Trophoblast cell (in vitro differentiated cells and primary cell): Measurements from ENCODE around the gene TEX19.
"Not testable (repeated sequence)": the region's sequence is repeated elsewhere in the genome, so short reads cannot be mapped to it uniquely, and the experiment has no call there.

Source experiments
- DNase-seq, 2 donors: peaks; one replicate each; pipeline ENCODE4 v3.0.0-alpha.2; 2016
- H2AFZ ChIP-seq: 2 replicates; pipeline ENCODE4 v1.6.1; 2013; ENCODE audit warnings: low read length, moderate library complexity, mild to moderate bottlenecking; ENCODE audit not compliant: insufficient read depth, poor library complexity
- H2AK5ac ChIP-seq: 2 replicates; pipeline ENCODE4 v1.6.1; 2013; ENCODE audit warnings: mild to moderate bottlenecking, low read length
- H2BK120ac ChIP-seq: 2 replicates; pipeline ENCODE4 v1.6.1; 2013; ENCODE audit warnings: low read length, mild to moderate bottlenecking, moderate library complexity; ENCODE audit not compliant: insufficient read depth, poor library complexity
- H2BK12ac ChIP-seq: 2 replicates; pipeline ENCODE4 v1.6.1; 2013; ENCODE audit warnings: mild to moderate bottlenecking, low read length, moderate library complexity
- H2BK5ac ChIP-seq: 2 replicates; pipeline ENCODE4 v1.6.1; 2013; ENCODE audit warnings: low read length, low read depth, moderate library complexity, mild to moderate bottlenecking; ENCODE audit not compliant: poor library complexity
- H3K14ac ChIP-seq: 2 replicates; pipeline ENCODE4 v1.6.1; 2013; ENCODE audit warnings: mild to moderate bottlenecking, low read length
- H3K18ac ChIP-seq: 2 replicates; pipeline ENCODE4 v1.6.1; 2013; ENCODE audit warnings: mild to moderate bottlenecking, low read length
- H3K23ac ChIP-seq: 2 replicates; pipeline ENCODE4 v1.6.1; 2013; ENCODE audit warnings: low read length
- H3K27ac ChIP-seq: 2 replicates; pipeline ENCODE4 v1.5.1; 2013; ENCODE audit warnings: low read depth, mild to moderate bottlenecking, inconsistent platforms, low read length, moderate library complexity
- H3K27me3 ChIP-seq: 2 replicates; pipeline ENCODE4 v1.6.1; 2013; ENCODE audit warnings: inconsistent platforms, mild to moderate bottlenecking, low read length, moderate library complexity; ENCODE audit not compliant: insufficient read depth
- H3K36me3 ChIP-seq, 2 experiments: 1 replicate in 1 of 2; 2 replicates in 1 of 2; pipeline ENCODE4 v1.6.1; 2013; ENCODE audit warnings: low read length in 2 of 2, mild to moderate bottlenecking in 2 of 2, moderate library complexity in 1 of 2; ENCODE audit not compliant: insufficient read depth in 2 of 2, control insufficient read depth in 1 of 2
- H3K4ac ChIP-seq: 2 replicates; pipeline ENCODE4 v1.6.1; 2013; ENCODE audit warnings: low read depth, mild to moderate bottlenecking, low read length, moderate library complexity
- H3K4me1 ChIP-seq, 2 experiments: 1 replicate in 1 of 2; 2 replicates in 1 of 2; pipeline ENCODE4 v1.6.1; 2013; ENCODE audit warnings: low read length in 2 of 2, mild to moderate bottlenecking in 2 of 2, moderate library complexity in 1 of 2; ENCODE audit not compliant: insufficient read depth in 2 of 2, control insufficient read depth in 1 of 2
- H3K4me2 ChIP-seq: 2 replicates; pipeline ENCODE4 v1.6.1; 2013; ENCODE audit warnings: inconsistent platforms, mild to moderate bottlenecking, low read length, moderate library complexity
- H3K4me3 ChIP-seq: 2 replicates; pipeline ENCODE4 v1.5.1; 2013; ENCODE audit warnings: mild to moderate bottlenecking, low read depth, low read length, inconsistent platforms
- H3K79me1 ChIP-seq: one replicate; pipeline ENCODE4 v1.6.1; 2013; ENCODE audit warnings: low read length
- H3K79me2 ChIP-seq: 2 replicates; pipeline ENCODE4 v1.6.1; 2013; ENCODE audit warnings: low read length, mild to moderate bottlenecking; ENCODE audit not compliant: control insufficient read depth, insufficient read depth, poor library complexity
- H3K9ac ChIP-seq: 2 replicates; pipeline ENCODE4 v1.6.1; 2013; ENCODE audit warnings: mild to moderate bottlenecking, low read length
- H3K9me3 ChIP-seq: 2 replicates; pipeline ENCODE4 v1.6.1; 2013; ENCODE audit warnings: low read depth, mild to moderate bottlenecking, control low read depth, inconsistent platforms, low read length; ENCODE audit not compliant: insufficient read depth
- H4K12ac ChIP-seq: 2 replicates; pipeline ENCODE4 v1.6.1; 2013; ENCODE audit warnings: low read depth, mild to moderate bottlenecking, low read length, moderate library complexity
- H4K8ac ChIP-seq: 2 replicates; pipeline ENCODE4 v1.6.1; 2013; ENCODE audit warnings: low read depth, mild to moderate bottlenecking, low read length, moderate library complexity
- H4K91ac ChIP-seq: one replicate; pipeline ENCODE4 v1.6.1; 2013; ENCODE audit warnings: low read depth, mild to moderate bottlenecking, low read length, moderate library complexity
- WGBS: extraction: QIAGEN DNeasy Blood & Tissue Kit; methylation state at CpG from one replicate; pipeline ENCODE4 v1.1.7; 2013; ENCODE audit warnings: missing lambda C conversion rate; ENCODE audit not compliant: insufficient read length, insufficient coverage; ENCODE audit errors: extremely low coverage; 5-methylcytosine and 5-hydroxymethylcytosine counted together

TEX19 gene

DNA sequence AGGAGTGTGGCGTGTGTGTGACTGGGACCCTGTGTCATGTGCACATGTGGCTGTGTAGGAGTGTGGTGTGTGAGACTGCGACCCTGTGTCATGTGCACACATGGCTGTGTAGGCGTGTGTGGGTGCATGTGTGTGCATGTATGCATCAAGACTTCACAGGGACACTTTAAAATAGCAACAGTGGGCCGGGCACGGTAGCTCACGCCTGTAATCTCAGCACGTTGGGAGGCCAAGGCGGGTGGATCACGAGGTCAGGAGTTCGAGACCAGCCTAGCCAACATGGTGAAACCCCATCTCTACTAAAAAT is 22.6 kb downstream of the TEX19 start:
- H3K27me3 ChIP-seq, H3K23ac ChIP-seq, H3K36me3 ChIP-seq, H3K4me2 ChIP-seq, H3K79me1 ChIP-seq, H2AK5ac ChIP-seq, H3K9ac ChIP-seq, H3K9me3 ChIP-seq, H4K12ac ChIP-seq, H2BK120ac ChIP-seq, H4K91ac ChIP-seq, H3K27ac ChIP-seq, DNase-seq, H3K4ac ChIP-seq, H3K18ac ChIP-seq, H3K14ac ChIP-seq, H2AFZ ChIP-seq, H3K4me3 ChIP-seq, H2BK12ac ChIP-seq, H4K8ac ChIP-seq, H3K4me1 ChIP-seq, H2BK5ac ChIP-seq, H3K79me2 ChIP-seq: not testable (repeated sequence)
- no CpG with 5 or more reads among the region's 10 CpGs for WGBS

DNA sequence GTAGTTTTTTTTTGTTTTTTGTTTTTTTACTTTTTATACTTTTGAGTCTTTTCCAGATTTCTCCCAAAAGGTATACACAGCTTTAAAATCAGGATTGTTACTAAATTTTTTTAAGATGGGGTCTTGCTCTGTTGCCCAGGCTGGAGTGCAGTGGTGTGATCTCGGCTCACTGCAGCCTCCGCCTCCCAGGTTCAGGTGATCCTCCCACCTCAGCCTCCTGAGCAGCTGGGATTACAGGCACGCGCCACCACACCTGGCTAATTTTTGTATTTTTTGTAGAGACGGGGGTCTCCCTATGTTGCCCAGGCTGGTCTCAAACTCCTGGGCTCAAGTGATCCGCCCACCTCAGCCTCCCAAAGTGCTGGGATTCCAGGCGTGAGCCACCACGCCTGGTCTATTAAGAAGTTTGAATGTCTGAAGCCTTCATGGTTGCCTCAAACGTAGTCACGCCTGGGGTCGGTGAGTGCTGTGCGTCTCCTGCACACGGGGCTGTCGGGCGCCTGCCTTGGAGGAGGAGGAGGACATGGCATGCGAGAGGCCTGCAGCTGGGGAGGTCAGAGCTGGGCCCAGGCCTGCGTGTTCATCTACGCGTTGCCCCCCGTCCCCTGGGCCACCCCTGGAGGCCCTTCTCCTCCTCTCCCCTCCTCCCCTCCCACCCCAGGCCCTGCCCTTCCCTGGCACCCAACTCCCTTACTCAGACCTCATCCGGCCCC is 23.3 kb downstream of the TEX19 start:
- H3K36me3 ChIP-seq, H3K4me3 ChIP-seq, H3K14ac ChIP-seq, H2AK5ac ChIP-seq, H2AFZ ChIP-seq, H2BK120ac ChIP-seq, H3K9me3 ChIP-seq, H2BK5ac ChIP-seq, H4K91ac ChIP-seq, H3K23ac ChIP-seq, H3K79me1 ChIP-seq, H3K4ac ChIP-seq, H4K12ac ChIP-seq, H3K4me2 ChIP-seq, H3K27me3 ChIP-seq, H3K18ac ChIP-seq, H3K27ac ChIP-seq, H4K8ac ChIP-seq, H3K4me1 ChIP-seq, DNase-seq, H3K9ac ChIP-seq, H2BK12ac ChIP-seq, H3K79me2 ChIP-seq: not testable (repeated sequence)
- no CpG with 5 or more reads among the region's 21 CpGs for WGBS

DNA sequence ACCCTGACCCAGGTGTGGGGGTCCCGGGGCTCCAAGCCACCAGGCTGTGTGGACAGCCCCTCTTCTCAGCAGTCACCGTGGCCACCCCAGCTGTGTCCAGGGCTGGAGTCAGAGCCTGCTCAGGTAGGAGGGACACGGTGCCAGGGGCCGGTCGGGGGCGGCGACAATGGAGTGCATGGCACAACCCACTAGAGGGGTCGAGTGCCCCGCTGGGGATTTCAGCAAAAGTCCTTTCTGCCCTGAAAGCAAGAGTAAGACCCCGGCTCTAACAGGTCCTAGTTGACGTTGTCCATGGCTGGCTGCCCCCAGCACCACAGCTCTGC is 23.8 kb downstream of the TEX19 start:
- no peak overlapping the region for H3K23ac ChIP-seq
- no peak overlapping the region for H3K4me3 ChIP-seq
- no peak overlapping the region for H4K12ac ChIP-seq
- H2BK120ac ChIP-seq, result no peak overlapping the region
- no peak overlapping the region for H3K14ac ChIP-seq
- H2AK5ac ChIP-seq, result no peak overlapping the region
- no peaks in the 10 kb centered on the region for H3K79me2 ChIP-seq
- H3K79me1 ChIP-seq, result no peaks in the 10 kb centered on the region
- no peak overlapping the region for H3K4me2 ChIP-seq
- no peak overlapping the region for H3K27ac ChIP-seq
- H3K9me3 ChIP-seq, result peaks cover 8% of the 10 kb centered on the region
- no peaks in the 10 kb centered on the region for H3K4me1 ChIP-seq
- H3K36me3 ChIP-seq, result no peaks in the 10 kb centered on the region
- no peak overlapping the region for H3K9ac ChIP-seq
- no peak overlapping the region for H3K18ac ChIP-seq
- H4K8ac ChIP-seq, result no peak overlapping the region
- H2AFZ ChIP-seq, result no peak overlapping the region
- H2BK12ac ChIP-seq, result no peak overlapping the region
- no peaks in the 10 kb centered on the region for H3K27me3 ChIP-seq
- no peak for DNase-seq
- no peak overlapping the region for H3K4ac ChIP-seq
- no CpG with 5 or more reads among the region's 11 CpGs for WGBS
- no peak overlapping the region for H4K91ac ChIP-seq
- H2BK5ac ChIP-seq, result no peak overlapping the region

DNA sequence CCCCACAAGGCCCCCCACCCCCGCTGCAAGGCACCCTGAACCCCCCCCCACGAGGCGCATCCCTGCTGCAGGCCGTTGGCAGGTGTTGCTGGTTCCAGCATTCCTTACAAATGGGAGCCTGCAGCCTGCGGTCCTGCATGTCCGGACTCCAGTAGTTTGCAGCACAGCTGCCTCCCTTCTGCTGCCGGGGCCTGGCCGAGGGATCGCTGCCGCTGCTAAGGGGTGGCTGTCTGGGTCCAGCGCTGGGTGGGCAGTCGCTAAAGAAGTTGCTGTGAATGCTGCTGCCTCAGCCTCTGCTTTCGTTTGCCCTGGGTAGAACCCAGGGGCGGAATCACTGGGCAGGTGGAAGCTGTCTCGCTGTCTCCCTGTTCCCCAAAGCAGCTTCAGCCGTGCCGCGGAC is 24.4 kb downstream of the TEX19 start:
- no CpG with 5 or more reads among the region's 18 CpGs for WGBS
- Histone ChIP-seq H3K4me1 (no peaks in the 10 kb centered on the region), H4K12ac (no peak overlapping the region)

More for the DNA sequence above, 24.4 kb downstream of the TEX19 start:
- H2BK120ac ChIP-seq, result no peak overlapping the region
- no peak overlapping the region for H2BK12ac ChIP-seq
- H3K23ac ChIP-seq, result no peak overlapping the region
- H3K4me2 ChIP-seq, result no peak overlapping the region
- H3K18ac ChIP-seq, result no peak overlapping the region
- no peak overlapping the region for H3K9ac ChIP-seq
- H4K8ac ChIP-seq, result no peak overlapping the region
- no peaks in the 10 kb centered on the region for H3K79me2 ChIP-seq
- H3K36me3 ChIP-seq, result no peaks in the 10 kb centered on the region
- DNase-seq, result no peak
- H3K9me3 ChIP-seq, result peaks cover 8% of the 10 kb centered on the region
- H2AK5ac ChIP-seq, result no peak overlapping the region
- H3K14ac ChIP-seq, result no peak overlapping the region
- no peak overlapping the region for H2BK5ac ChIP-seq
- H3K4ac ChIP-seq, result no peak overlapping the region
- H3K27ac ChIP-seq, result no peak overlapping the region
- H2AFZ ChIP-seq, result no peak overlapping the region
- H3K27me3 ChIP-seq, result no peaks in the 10 kb centered on the region
- H4K91ac ChIP-seq, result no peak overlapping the region
- no peak overlapping the region for H3K4me3 ChIP-seq
- no peaks in the 10 kb centered on the region for H3K79me1 ChIP-seq
